ENCODE measurements around the gene MRGPRF.

MRGPRF gene

DNA sequence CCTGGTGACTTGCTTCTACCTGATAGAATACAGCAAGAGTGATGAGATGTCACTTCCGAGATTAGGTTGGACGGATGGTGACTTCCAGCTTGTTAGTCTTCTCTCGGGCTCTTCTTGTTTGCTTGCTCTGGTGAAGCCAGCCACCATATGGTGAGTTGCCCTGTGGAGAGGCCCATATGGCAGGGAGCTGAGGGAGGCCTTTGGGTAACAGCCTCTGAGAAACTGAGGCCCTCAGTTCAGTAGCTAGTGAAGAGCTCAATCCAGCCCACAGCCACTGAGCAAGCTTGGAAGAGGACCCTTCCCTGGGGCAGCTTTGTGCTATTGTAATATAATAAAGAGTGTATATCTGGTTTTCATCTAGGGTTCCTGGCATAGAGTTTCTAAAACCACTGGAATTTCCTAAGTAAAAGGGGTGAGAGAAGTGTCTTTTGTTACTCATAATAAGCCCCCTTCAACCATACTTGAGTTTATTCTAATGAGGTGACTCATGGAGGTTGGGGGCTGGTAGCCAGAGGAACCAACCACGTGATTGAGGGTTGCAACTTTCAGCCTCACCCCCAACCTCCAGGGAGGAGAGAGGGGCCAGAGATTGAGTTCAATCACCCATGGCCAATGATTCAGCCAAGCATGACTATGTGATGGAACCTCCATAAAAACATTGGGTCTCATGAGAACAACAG is 27.7 kb upstream of the MRGPRF start:
- no peak overlapping the region for H3K4me3 ChIP-seq (ENCODE audit: low read length)
- TF ChIP-seq ZNF274 (IDR thresholded peaks at IDR 0.05; ENCODE audit: low read depth, low read length), result no peak

DNA sequence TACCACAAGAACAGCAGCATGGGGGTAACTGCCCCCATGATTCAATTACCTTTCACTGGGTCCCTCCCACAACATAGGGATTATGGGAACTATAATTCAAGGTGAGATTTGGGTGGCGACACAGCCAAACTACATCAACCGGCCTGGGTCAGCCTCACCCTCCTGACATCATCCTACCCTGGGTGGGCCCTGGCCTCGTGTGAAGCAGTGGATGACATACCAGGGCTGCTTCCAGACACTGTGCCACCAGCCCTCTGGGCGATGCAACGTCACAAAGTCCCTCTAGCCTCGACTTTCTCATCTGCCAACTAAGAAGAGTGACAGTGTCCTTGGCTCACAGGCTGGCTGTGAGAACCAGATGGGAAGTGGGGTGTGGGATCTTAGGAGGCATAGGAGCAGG is 27.0 kb upstream of the MRGPRF start:
- H3K4me3 ChIP-seq (ENCODE audit: low read length), result no peak overlapping the region
- no peak for TF ChIP-seq ZNF274 (IDR thresholded peaks at IDR 0.05; ENCODE audit: low read depth, low read length)

DNA sequence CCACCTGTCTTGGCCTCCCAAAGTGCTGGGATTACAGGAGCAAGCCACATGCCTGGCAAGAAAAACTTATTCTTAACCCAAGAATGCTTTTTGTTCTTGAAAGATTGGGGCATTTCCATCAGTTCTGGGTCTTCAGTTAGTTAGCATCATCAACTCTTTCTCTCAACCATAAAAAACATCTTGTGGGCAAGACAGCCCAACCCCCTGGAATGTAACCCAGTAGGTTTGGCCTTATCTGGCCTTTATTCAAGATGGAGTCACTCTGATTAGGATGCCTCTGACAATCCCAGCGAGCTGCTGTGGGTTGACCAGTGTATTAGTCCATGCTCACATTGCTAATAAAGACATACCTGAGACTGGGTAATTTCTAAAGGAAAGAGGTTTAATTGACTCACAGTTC is 26.5 kb upstream of the MRGPRF start:
- H3K4me3 ChIP-seq (ENCODE audit: low read length), result no peak overlapping the region
- no peak for TF ChIP-seq ZNF274 (IDR thresholded peaks at IDR 0.05; ENCODE audit: low read depth, low read length)

DNA sequence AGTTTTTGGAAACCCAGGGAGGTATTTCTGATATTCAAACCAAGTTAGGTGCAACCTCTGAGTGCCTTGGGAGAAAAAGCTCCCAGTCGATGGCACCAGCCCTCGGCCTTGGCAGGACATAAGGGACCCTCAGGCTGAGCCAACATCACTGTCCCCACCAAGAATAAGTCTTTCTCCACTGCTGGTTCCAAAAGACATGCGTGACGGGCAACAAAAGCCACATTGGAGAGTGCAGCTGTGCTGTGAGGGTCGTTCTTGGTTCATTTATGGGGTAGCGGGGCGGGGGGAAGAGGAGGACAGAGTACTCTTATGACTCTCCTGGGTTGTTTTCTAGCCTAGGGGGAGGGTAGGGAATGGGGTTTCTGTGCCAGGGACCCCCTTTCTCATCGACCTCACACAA is 24.5 kb upstream of the MRGPRF start:
- H3K4me3 ChIP-seq (ENCODE audit: low read length), result no peak overlapping the region
- no peak for TF ChIP-seq ZNF274 (IDR thresholded peaks at IDR 0.05; ENCODE audit: low read depth, low read length)

DNA sequence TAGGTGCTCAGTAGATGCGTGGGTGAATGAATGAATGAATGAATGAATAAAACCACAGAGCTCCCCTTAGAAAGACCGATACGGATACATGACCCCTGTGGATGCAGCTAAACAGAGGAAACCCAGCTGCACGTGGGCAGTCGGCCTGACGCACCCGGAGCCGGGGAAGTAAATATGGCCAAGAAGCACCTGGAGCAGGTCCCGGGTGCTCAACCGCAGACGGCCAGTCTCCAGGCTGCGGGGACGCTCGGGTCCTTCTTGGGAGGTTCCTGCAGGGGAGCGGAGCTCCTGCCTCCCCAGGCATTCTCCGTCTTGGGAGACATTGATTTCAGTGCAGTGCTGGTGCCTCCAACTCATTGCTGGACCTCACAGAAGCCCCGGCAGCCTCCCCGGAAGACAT is 24.0 kb upstream of the MRGPRF start:
- no peak for TF ChIP-seq ZNF274 (IDR thresholded peaks at IDR 0.05; ENCODE audit: low read depth, low read length)
- H3K4me3 ChIP-seq (ENCODE audit: low read length), result no peak overlapping the region

DNA sequence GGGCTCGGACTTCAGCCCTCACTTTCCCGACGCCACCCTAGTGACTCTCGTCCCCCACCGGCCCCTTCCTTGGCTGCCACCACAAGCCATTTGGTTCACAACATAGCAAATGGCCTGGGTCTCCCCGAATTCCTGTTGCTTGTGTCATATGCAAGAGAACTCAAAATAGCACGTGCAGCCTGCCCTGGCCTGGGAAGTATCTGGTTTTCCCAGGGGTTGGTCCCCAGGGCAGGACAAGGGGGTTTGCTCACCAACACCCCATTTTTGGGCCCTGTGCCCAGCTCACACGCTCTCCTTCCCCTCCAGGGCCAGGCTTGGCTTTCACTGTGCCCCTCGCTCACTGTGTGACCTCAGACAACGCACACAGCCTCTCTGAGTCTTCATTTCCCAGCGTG is 22.9 kb upstream of the MRGPRF start:
- no peak for TF ChIP-seq ZNF274 (IDR thresholded peaks at IDR 0.05; ENCODE audit: low read depth, low read length)
- H3K4me3 ChIP-seq (ENCODE audit: low read length), result no peak overlapping the region

DNA sequence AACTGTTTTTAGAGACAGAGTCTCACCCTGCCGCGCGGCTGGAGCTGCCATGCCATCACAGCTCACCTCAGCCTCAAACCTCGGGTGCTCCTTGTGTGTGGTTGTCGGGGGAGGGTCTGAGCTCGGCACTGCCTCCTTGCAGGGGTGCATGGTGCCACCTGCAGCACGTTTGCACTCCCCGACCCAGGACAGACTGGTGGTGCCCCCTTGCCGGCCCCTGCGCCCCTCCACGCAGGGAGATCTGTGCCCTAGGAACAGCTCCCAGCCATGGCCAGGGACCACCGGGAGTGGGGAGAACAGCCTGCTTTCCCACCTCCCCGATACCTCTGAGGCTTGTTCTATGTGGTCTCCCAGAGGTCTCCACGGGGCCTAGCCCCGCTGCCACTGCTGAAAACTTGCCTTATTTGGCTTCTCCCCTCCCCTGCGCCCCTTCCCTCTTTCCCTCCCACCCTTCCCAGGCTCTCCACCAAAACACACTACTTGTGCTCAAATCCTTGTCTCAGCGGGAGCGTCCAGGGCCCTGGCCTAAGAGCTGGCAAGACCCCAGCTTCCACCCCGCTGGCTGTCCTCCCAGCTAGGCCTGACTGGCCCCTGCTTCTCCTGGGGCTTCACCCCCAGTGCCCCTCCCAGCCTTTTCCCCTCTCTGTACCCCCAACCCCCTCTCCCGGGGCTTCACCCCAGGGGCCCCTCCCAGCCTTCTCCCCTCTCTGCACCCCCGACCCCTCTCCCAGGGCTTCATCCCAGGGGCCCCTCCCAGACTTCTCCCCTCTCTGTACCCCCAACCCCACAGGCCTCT is 22.3 kb upstream of the MRGPRF start:
- no peak overlapping the region for H3K4me3 ChIP-seq (ENCODE audit: low read length)
- TF ChIP-seq ZNF274 (IDR thresholded peaks at IDR 0.05; ENCODE audit: low read depth, low read length), result no peak

DNA sequence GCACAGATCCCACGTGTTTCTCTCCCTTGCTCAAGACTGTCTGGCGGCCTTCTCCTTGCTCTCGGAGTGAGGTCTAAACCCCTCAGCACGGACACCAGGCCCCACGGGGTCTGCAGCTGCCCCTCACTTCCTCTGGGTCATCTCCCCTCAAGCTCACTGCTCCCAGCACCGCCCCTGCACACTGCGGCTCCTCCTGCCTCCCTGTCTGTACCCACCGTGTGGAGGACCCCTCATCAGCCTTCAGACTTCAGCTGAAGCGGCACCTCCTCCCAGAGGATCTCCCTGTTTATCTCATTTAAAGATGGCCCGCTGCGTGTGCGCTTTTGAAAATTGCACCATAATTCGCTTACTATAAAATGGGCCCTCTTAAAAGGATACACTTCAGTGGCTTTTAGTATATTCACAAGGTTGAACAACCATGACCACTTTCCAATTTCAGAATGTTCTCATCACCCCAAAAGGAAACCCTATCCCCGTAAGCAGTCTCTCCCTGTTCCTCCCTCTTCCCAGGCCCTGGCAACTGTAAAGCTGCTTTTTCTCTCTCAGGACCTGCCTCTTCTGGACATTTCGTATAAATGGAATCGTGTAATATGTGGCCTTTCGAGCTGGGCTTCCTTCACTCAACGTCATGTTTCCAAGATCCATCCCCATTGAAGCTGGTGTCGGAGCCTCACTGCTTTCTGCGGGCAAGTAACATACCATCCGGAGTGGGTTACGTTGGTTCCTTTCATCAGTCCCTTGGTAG is 21.2 kb upstream of the MRGPRF start:
- TF ChIP-seq ZNF274 (IDR thresholded peaks at IDR 0.05; ENCODE audit: low read depth, low read length), result no peak
- H3K4me3 ChIP-seq (ENCODE audit: low read length), result no peak overlapping the region

DNA sequence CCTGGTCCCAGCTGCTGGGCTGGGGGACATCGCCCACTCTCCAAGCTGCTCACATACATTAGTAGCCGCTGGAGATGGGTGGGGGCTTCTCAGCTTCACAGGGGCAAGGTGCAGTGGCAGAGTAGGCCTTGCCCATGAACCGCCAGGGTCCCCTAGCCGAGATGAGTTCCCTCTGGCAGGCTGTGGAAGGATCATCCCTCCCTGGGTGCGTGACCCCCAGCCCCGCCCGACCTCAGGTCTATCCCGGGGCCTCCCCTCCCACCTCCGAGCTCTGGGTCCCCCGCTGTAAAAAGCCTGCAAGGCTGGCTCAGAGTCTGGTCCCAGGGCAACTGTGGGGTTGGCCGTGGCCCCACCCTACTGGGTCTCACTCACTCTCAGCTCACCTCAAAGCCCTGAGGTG is 20.4 kb upstream of the MRGPRF start:
- no peak for TF ChIP-seq ZNF274 (IDR thresholded peaks at IDR 0.05; ENCODE audit: low read depth, low read length)
- no peak overlapping the region for H3K4me3 ChIP-seq (ENCODE audit: low read length)

DNA sequence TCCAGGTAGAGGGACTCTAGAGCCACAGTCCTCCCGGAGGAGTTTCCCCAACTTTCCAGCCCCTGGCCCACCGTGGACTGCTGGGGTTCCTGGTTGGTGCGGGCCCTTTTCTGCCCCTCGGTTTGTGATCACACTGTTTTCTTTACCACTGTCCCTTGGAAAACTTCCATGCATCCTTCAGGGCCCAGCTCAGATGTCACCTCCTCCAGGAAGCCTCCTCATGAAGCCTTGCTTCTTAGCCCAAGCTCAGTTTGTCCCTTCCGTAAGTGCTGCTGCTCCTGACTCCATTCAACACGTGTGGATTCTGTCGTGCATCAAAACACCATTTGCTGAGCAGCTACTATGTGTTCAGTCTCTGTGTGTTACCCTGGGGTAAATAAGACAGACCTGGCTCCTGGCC is 19.8 kb upstream of the MRGPRF start:
- no peak for TF ChIP-seq ZNF274 (IDR thresholded peaks at IDR 0.05; ENCODE audit: low read depth, low read length)

DNA sequence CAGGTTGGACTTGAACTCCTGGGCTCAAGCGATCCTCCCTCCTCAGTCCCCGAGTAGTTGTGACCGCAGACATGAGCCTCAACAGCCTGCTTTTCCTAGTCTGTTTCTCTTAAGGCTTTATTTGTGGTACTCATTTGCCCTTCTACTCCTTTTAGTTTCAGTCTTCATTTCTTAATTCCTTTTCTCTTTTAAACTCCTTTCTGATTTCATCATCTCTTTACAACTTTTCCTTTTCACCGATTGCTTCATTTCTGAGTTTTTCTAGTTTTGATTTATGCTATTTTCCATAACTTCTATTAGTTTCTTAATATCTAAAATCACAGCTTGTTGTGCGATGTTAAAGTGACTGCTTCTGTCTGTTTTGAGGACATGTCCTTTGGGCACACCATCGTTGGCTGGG is 17.3 kb upstream of the MRGPRF start:
- no peak for TF ChIP-seq ZNF274 (IDR thresholded peaks at IDR 0.05; ENCODE audit: low read depth, low read length)
- no peak overlapping the region for H3K4me3 ChIP-seq (ENCODE audit: low read length)

More for the DNA sequence above, 19.8 kb upstream of the MRGPRF start:
- H3K4me3 ChIP-seq (ENCODE audit: low read length), result no peak overlapping the region

DNA sequence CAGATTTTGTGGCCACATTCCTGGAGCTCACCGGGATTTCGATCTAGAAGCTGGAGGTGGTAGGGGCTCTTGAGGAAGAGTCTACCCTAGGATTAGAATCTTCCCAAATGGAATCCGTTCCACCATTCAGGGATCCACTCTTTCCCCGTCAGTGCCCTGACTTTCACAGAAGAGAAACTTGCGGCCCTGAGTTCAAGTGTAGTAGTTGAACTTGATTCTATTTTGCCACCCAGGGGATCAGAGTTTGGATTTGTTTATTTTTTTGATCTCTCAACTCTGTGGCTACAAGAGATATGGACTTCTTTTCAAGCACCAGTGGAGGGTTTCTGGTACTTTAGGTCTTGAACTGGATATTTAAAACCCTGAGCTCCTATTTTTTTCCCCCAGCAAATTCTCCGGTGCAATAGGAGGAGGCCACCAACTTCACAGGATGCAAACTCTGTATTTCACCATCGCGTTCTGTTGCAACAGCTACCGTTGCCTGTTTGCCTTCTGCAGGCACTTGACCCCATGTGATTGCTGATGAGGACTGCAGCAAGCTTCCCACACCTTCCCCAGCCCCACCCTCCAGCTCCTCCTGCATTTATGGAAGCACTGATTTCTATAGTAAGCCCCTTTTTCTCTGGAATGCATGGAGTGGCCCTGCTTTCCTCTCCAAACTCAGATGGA is 14.8 kb upstream of the MRGPRF start:
- TF ChIP-seq ZNF274 (IDR thresholded peaks at IDR 0.05; ENCODE audit: low read depth, low read length), result no peak

DNA sequence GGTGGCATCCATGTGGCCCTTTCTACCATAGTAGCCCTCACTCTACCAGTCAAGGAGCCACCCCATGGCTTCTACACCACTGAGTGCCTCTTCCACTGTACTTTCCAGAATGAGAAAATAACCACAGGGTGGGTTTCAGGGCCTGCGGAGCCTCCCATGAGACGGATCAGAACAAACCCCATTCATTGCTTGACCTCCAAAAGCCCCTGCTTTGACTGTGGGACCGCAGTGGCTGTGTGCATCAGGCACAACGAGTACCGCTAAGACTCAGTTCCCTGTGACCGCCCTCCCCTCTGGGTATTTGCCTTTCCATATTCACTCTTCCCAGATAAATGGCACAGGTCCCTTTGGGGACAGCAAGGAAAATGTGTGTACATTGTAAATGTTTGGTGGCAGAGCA is 11.5 kb upstream of the MRGPRF start:
- TF ChIP-seq ZNF274 (IDR thresholded peaks at IDR 0.05; ENCODE audit: low read depth, low read length), result no peak
- no peak overlapping the region for H3K4me3 ChIP-seq (ENCODE audit: low read length)

More for the DNA sequence above, 14.8 kb upstream of the MRGPRF start:
- H3K4me3 ChIP-seq (ENCODE audit: low read length), result no peak overlapping the region

DNA sequence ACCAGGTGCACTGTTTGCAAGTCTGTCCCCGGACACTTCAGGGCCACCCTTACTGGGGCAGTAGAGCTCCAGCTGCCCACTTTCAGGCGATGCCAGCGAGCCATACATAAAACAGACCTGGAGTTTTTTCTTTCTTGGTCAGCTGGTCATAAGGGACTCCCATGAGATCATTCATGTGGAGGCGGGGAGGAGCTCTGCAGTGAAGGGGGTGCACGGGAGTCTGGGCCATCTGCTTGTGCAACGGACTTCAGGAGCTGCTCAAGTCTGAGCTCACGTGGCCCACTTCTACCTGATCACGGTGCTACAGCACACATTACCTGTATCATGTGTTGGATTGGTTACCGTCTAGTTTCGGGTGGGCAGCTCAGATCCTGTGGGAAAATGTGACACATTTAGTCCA is 9.2 kb upstream of the MRGPRF start:
- H3K4me3 ChIP-seq (ENCODE audit: low read length), result no peak overlapping the region
- TF ChIP-seq ZNF274 (IDR thresholded peaks at IDR 0.05; ENCODE audit: low read depth, low read length), result no peak
